Sigmoid colon (tissue), 4 donors: ENCODE data around the gene LOC101059915.

ENCODE experiments used
- CTCF ChIP-seq, 4 experiments: fragments of 450-650 bp in 3 of 4; fragments of 200-600 bp in 1 of 4; IDR thresholded peaks; one replicate each; pipeline ENCODE4 v1.5.1; 2016 to 2019; ENCODE audit warnings: antibody characterized with exemption in 4 of 4, mild to moderate bottlenecking in 3 of 4, moderate library complexity in 2 of 4
- EP300 ChIP-seq, 4 donors: sonication (generic); formaldehyde crosslinking; IDR thresholded peaks; one replicate each; pipeline ENCODE4 v1.6.1; 2017; ENCODE audit warnings: antibody characterized with exemption in 4 of 4
- POLR2AphosphoS5 ChIP-seq, 4 donors: sonication (generic); formaldehyde crosslinking; IDR thresholded peaks; one replicate each; pipeline ENCODE4 v1.6.1; 2017; ENCODE audit warnings: antibody characterized with exemption in 4 of 4

- TF ChIP-seq CTCF (IDR thresholded peaks at IDR 0.05) (no peak), EP300 (IDR thresholded peaks at IDR 0.05) (no peak), POLR2AphosphoS5 (IDR thresholded peaks at IDR 0.05) (no peak)
Observed at GRCh38 chrX:71623714-71624113, 43.6 kb upstream of the LOC101059915 start.
